Pancreas (tissue), 10 donors: ENCODE results near the gene C17orf67. TPM values are rescaled to one million over a fixed set of nuclear protein-coding genes. Genes with fewer than 3 reads are reported as not detected.

Experiments
- ATAC-seq, 4 donors: fragments of 200-7000 bp; cut with Tn5 transposase; one replicate each; pipeline versions ENCODE4 v1.8.0 to v1.9.1; 2020; ENCODE audit warnings: mild to moderate bottlenecking in 4 of 4, moderate library complexity in 4 of 4
- DNase-seq, 6 donors: peaks; one replicate each; pipeline ENCODE4 v3.0.0-alpha.2; 2020
- FAIRE-seq: peaks from 2 replicates; lab custom pipeline; 2012; peaks lifted over from hg19 to GRCh38; lab: Jason Lieb, UNC
- H3K27ac ChIP-seq, 4 donors: fragments of 200-600 bp; sonication (generic); 1 replicate in 3 of 4; 2 replicates in 1 of 4; pipeline versions ENCODE4 v1.5.0 to v1.8.0; 2020
- H3K27me3 ChIP-seq, 4 donors: fragments of 200-600 bp; one replicate each; pipeline ENCODE4 v1.8.0; 2021
- H3K36me3 ChIP-seq, 3 donors: fragments of 200-600 bp; sonication (generic) in 1 of 3; one replicate each; pipeline versions ENCODE4 v1.5.0 to v1.8.0; 2020 to 2021
- H3K4me1 ChIP-seq, 3 donors: fragments of 200-600 bp; one replicate each; pipeline ENCODE4 v1.8.0; 2021
- H3K4me3 ChIP-seq, 4 donors: fragments of 200-600 bp; sonication (generic) in 2 of 4; one replicate each; pipeline versions ENCODE4 v1.5.0 to v1.8.0; 2020 to 2021
- H3K9me3 ChIP-seq, 4 donors: fragments of 200-600 bp; one replicate each; pipeline ENCODE4 v1.8.0; 2021
- CTCF ChIP-seq, 4 donors: fragments of 200-600 bp; sonication (generic) in 3 of 4; IDR thresholded peaks; one replicate each; pipeline versions ENCODE4 v1.5.0 to v1.8.0; 2021; ENCODE audit warnings: antibody characterized with exemption in 4 of 4
- WGBS, 2 donors: extraction: QIAGEN DNeasy Blood & Tissue Kit; methylation state at CpG; one replicate each; pipeline ENCODE4 v1.1.7; 2013; 5-methylcytosine and 5-hydroxymethylcytosine counted together
- intact Hi-C, 3 donors: fragments of 100-400 bp; cut with DNase I; formaldehyde crosslinking; loops; one replicate each; pipeline versions ENCODE4 v1.11.1 to v1.14.2; 2022
- polyA plus RNA-seq, 2 donors: library from polyadenylated mRNA; stranded (reverse); fragments of 200-250 nt; gene quantifications; one replicate each; pipeline ENCODE4 v1.2.3, GENCODE V29; 2013
- total RNA-seq, 6 donors: library from RNA; stranded (reverse); fragmentation: NEBNext Ultra II Directional in 4 of 6; extraction: Animal tissue kit (Norgen Biotek cat#: 25700) in 4 of 6; gene quantifications; one replicate each; pipeline versions ENCODE4 v1.2.1 to v1.2.4, GENCODE V29; 2021 to 2023
- donor health status: healthy with polysubstance abuse.
- donor health status: DM: no; HTN: no; CAD: no; lungs with moderate emphysema.
- donor health status: DM: no; HTN: no; CAD: no.
- donor health status: control.
- donor health status: control.
- donor health status: Bipolar disorder and iron deficiency.
- donor health status: DM: yes; HTN: yes; CAD: no.
- donor health status: DM: no; HTN: no; CAD: no.
- donor health status: DM: no; HTN: no; CAD: no.
- donor health status: DM: yes; HTN: yes; CAD: no.

Gene C17orf67
- total and polyA plus RNA-seq, 8 donors = 1.0 to 9.6 (median 1.8) TPM

GRCh38 chr17:56812901-56813388 is 20.8 kb downstream of the C17orf67 start:
- intact Hi-C loops = loop anchor here in 2 of 3 donors (5.0 to 10.0 kb wide), 2 partner anchors 122 to 124 kb away; no protein-coding TSS in a partner anchor
- ATAC-seq (no peak), DNase-seq (no peak), FAIRE-seq (no peak)
- TF ChIP-seq CTCF (IDR thresholded peaks at IDR 0.05) = no peak
- 80 to 81% methylated on average over 7 of the region's 7 CpGs for WGBS, 2 donors
- Histone ChIP-seq H3K36me3 (no peaks in the 10 kb centered on the region), H3K27me3 (no peaks in the 10 kb centered on the region), H3K27ac (no peak overlapping the region), H3K4me1 (no peaks in the 10 kb centered on the region), H3K9me3 (no peaks in the 10 kb centered on the region), H3K4me3 (no peak overlapping the region)

- Histone ChIP-seq H3K36me3 (no peaks in the 10 kb centered on the region), H3K4me1 (no peaks in the 10 kb centered on the region), H3K27ac (no peak overlapping the region), H3K9me3 (no peaks in the 10 kb centered on the region), H3K27me3 (no peaks in the 10 kb centered on the region), H3K4me3 (no peak overlapping the region)
- TF ChIP-seq CTCF (IDR thresholded peaks at IDR 0.05) = no peak
- FAIRE-seq (no peak), DNase-seq (no peak), ATAC-seq (no peak)
- 91% methylated on average over 12 of the region's 12 CpGs for WGBS, 2 donors
- intact Hi-C loops = loop anchor here in 2 of 3 donors (5.0 to 10.0 kb wide), 2 partner anchors 124 to 126 kb away; no protein-coding TSS in a partner anchor
These were observed 22.6 kb downstream of the C17orf67 start for GRCh38 chr17:56810891-56811775.

- DNase-seq (no peak), ATAC-seq (no peak), FAIRE-seq (no peak)
- H3K36me3 ChIP-seq = no peaks in the 10 kb centered on the region
- H3K4me3 ChIP-seq = no peak overlapping the region
- 74 to 77% methylated on average over 2 of the region's 2 CpGs for WGBS, 2 donors
- intact Hi-C loops = loop anchor here in 2 of 3 donors (5.0 to 10.0 kb wide), 2 partner anchors 124 to 127 kb away; no protein-coding TSS in a partner anchor
- no peak for TF ChIP-seq CTCF (IDR thresholded peaks at IDR 0.05)
- H3K4me1 ChIP-seq = no peaks in the 10 kb centered on the region
- H3K27me3 ChIP-seq = no peaks in the 10 kb centered on the region
- no peak overlapping the region for H3K27ac ChIP-seq
- no peaks in the 10 kb centered on the region for H3K9me3 ChIP-seq
These were observed 23.4 kb downstream of the C17orf67 start for GRCh38 chr17:56810343-56810742.

GRCh38 chr17:56809820-56810179 is 23.9 kb downstream of the C17orf67 start:
- Histone ChIP-seq H3K4me1 (no peaks in the 10 kb centered on the region), H3K27me3 (no peaks in the 10 kb centered on the region), H3K36me3 (no peaks in the 10 kb centered on the region), H3K4me3 (no peak overlapping the region), H3K9me3 (no peaks in the 10 kb centered on the region), H3K27ac (no peak overlapping the region)
- DNase-seq = no peak
- no peak for TF ChIP-seq CTCF (IDR thresholded peaks at IDR 0.05)
- intact Hi-C loops = loop anchor here in 2 of 3 donors (5.0 to 10.0 kb wide), 2 partner anchors 125 to 128 kb away; no protein-coding TSS in a partner anchor
- ATAC-seq = no peak
- 83 to 100% methylated on average over 1 of the region's 1 CpG for WGBS, 2 donors
- FAIRE-seq = no peak
